GM12872 (cell line): ENCODE results near the gene LRP8.

Source experiments
- CTCF ChIP-seq: IDR thresholded peaks from 3 replicates; pipeline ENCODE4 v1.5.1; 2011; ENCODE audit warnings: low read depth, mild to moderate bottlenecking, low read length, moderate library complexity; ENCODE audit not compliant: insufficient read depth

LRP8 gene

GRCh38 chr1:53288002-53288789, 39.7 kb downstream of the LRP8 start:
- TF ChIP-seq CTCF: no peak

- TF ChIP-seq CTCF: no peak
Observed at GRCh38 chr1:53286955-53287354, 40.9 kb downstream of the LRP8 start.

- TF ChIP-seq CTCF: no peak
Observed at GRCh38 chr1:53285969-53286760, 41.7 kb downstream of the LRP8 start.

GRCh38 chr1:53285546-53285945, 42.3 kb downstream of the LRP8 start:
- TF ChIP-seq CTCF: no peak

- TF ChIP-seq CTCF: no peak
Observed at GRCh38 chr1:53284224-53285020, 43.4 kb downstream of the LRP8 start.

- TF ChIP-seq CTCF: no peak
Observed at GRCh38 chr1:53281133-53281532, 46.7 kb downstream of the LRP8 start.

- TF ChIP-seq CTCF: no peak
Observed at GRCh38 chr1:53280496-53280895, 47.4 kb downstream of the LRP8 start.
